OCI-M1 (cell line): ENCODE results near the gene SCARB1.
A peak's percentile ranks its signal among the peaks of the same experiment; 100 is the strongest.
"Not testable (repeated sequence)": the region's sequence is repeated elsewhere in the genome, so short reads cannot be mapped to it uniquely, and the experiment has no call there.

Source experiments
- DNase-seq: peaks from one replicate; lab custom pipeline; 2025; lab: John Stamatoyannopoulos, UW

Gene SCARB1

GRCh38 chr12:124884587-124885438 lies 21.1 kb upstream of the SCARB1 start:
- DNase-seq = peak; percentile 78

GRCh38 chr12:124883263-124884130 lies 19.8 kb upstream of the SCARB1 start:
- no peak for DNase-seq

GRCh38 chr12:124881123-124881522 lies 17.5 kb upstream of the SCARB1 start:
- no peak for DNase-seq

GRCh38 chr12:124880335-124880734 lies 16.7 kb upstream of the SCARB1 start:
- DNase-seq = not testable (repeated sequence)

GRCh38 chr12:124878795-124879516 lies 15.3 kb upstream of the SCARB1 start:
- no peak for DNase-seq

GRCh38 chr12:124877423-124877822 lies 13.8 kb upstream of the SCARB1 start:
- no peak for DNase-seq

- DNase-seq = no peak
Observed at GRCh38 chr12:124876171-124876570, 12.5 kb upstream of the SCARB1 start.

GRCh38 chr12:124875803-124876132 lies 12.1 kb upstream of the SCARB1 start:
- peak; percentile 53 for DNase-seq

- peak; percentile 53 for DNase-seq
Observed at GRCh38 chr12:124874988-124875802, 11.5 kb upstream of the SCARB1 start.

- no peak for DNase-seq
Observed at GRCh38 chr12:124874188-124874587, 10.5 kb upstream of the SCARB1 start.

GRCh38 chr12:124872068-124872719 lies 8.5 kb upstream of the SCARB1 start:
- DNase-seq = no peak

- DNase-seq = no peak
Observed at GRCh38 chr12:124871297-124871696, 7.6 kb upstream of the SCARB1 start.

- no peak for DNase-seq
Observed at GRCh38 chr12:124870515-124870914, 6.9 kb upstream of the SCARB1 start.

- DNase-seq = peak; percentile 99
Observed at GRCh38 chr12:124869059-124869665, 5.5 kb upstream of the SCARB1 start.

GRCh38 chr12:124868252-124869058 lies 4.8 kb upstream of the SCARB1 start:
- DNase-seq = no peak

GRCh38 chr12:124867401-124867930 lies 3.8 kb upstream of the SCARB1 start:
- DNase-seq = peak; percentile 90

GRCh38 chr12:124866883-124867400 lies 3.3 kb upstream of the SCARB1 start:
- DNase-seq = no peak

GRCh38 chr12:124866195-124866882 lies 2.7 kb upstream of the SCARB1 start:
- DNase-seq = no peak

- DNase-seq = no peak
Observed at GRCh38 chr12:124865728-124866127, 2.1 kb upstream of the SCARB1 start.
